ENCODE data around the gene ANKS3. TPM values are rescaled to one million over a fixed set of nuclear protein-coding genes. Genes with fewer than 3 reads are reported as not detected.

Gene ANKS3
- total and polyA plus RNA-seq, 3 donors from 2014 or later: 18.6 to 40.6 (median 40.4) TPM

DNA sequence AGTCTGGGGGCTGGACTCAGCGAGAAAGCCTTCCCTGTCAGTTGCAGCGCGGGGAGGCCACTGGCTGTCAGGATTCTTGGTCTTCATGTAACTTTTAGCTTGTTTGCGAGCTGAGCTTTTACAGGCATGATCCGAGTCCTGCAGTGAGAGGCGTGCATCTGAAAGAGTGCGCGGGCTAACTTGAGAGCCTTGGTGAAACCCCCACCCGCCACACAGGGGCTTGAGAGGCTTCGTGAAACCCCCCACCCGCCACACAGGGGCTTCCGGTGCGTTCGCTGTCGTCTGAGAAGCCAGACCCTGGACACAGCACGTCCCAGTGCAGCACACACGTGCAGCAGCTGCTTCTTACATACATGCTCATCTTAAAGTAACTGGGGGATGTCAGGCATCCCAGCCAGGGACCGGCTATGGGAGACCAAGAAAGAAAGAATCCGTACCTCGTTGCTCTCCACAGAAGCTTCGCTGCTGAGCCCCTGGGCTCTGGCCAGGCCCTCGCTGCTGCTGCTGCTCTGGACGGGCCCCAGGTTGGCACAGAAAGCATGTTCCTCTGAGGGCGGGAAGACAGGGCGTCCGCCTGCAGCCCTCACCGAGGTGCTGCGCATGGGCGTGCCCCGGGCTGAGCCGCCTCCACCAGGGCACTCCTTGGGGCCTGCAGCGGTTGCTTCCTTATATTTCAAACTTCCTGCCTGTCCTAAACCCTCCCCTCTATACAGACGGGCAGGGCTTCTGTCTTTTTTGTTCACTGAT lies 32.9 kb downstream of the ANKS3 start:
- TF ChIP-seq, protein P1, sequence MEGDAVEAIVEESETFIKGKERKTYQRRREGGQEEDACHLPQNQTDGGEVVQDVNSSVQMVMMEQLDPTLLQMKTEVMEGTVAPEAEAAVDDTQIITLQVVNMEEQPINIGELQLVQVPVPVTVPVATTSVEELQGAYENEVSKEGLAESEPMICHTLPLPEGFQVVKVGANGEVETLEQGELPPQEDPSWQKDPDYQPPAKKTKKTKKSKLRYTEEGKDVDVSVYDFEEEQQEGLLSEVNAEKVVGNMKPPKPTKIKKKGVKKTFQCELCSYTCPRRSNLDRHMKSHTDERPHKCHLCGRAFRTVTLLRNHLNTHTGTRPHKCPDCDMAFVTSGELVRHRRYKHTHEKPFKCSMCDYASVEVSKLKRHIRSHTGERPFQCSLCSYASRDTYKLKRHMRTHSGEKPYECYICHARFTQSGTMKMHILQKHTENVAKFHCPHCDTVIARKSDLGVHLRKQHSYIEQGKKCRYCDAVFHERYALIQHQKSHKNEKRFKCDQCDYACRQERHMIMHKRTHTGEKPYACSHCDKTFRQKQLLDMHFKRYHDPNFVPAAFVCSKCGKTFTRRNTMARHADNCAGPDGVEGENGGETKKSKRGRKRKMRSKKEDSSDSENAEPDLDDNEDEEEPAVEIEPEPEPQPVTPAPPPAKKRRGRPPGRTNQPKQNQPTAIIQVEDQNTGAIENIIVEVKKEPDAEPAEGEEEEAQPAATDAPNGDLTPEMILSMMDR (IDR thresholded peaks at IDR 0.05): no peak
- no peak for TF ChIP-seq POLR2A (IDR thresholded peaks at IDR 0.05)
- Histone ChIP-seq H3K4me1 (peaks cover 15% of the 10 kb centered on the region), H3K9me3 (no peaks in the 10 kb centered on the region), H3K36me3 (ENCODE audit: low read depth, missing control alignments) (no peaks in the 10 kb centered on the region), H3K4me3 (no peak overlapping the region), H3K27me3 (no peaks in the 10 kb centered on the region), H3K27ac (no peak overlapping the region)
- WGBS, 2 donors: 85 to 90% methylated on average over 23 to 33 of the region's 33 CpGs
- DNase-seq: no peak
- intact Hi-C loops (cut with DNase I; ENCODE audit: low total_unique reads): no loop called here

DNA sequence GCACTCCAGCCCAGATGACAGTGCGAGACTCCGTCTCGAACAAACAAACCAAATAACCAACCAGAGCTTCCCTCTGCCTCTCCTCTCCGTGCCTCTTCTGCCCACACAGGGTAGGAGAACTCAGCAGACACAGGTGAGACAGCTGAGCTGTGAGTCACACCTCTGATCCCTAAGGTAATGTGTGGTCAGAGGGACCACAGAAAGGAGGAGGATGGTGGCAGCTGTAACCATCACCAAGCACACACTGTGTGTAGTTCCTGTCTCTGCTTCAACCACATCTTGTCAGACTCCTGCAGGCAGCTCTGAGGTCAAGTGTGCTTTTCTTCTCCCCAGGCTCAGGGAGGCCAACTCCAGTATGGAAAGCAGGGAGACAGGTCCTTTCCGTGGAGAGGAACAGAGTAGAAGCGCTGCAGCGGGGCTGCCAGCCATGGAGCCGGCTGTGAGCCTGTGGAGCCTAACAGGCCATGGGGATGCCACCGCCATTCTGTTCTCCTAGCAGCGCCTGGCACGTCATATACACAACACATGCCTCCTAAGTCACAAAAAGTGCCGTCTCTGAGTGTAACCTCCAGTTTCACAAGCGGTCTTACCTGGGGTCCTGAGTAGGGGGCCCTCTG lies 33.6 kb downstream of the ANKS3 start:
- Histone ChIP-seq H3K27ac (no peak overlapping the region), H3K36me3 (ENCODE audit: low read depth, missing control alignments) (no peaks in the 10 kb centered on the region), H3K9me3 (no peaks in the 10 kb centered on the region), H3K4me1 (peaks cover 20% of the 10 kb centered on the region), H3K27me3 (no peaks in the 10 kb centered on the region), H3K4me3 (no peak overlapping the region)
- intact Hi-C loops (cut with DNase I; ENCODE audit: low total_unique reads): no loop called here
- TF ChIP-seq, protein P1 (IDR thresholded peaks at IDR 0.05): no peak
- TF ChIP-seq POLR2A (IDR thresholded peaks at IDR 0.05): no peak
- no peak for DNase-seq
- 94% methylated on average over 4 to 13 of the region's 13 CpGs for WGBS, 2 donors

DNA sequence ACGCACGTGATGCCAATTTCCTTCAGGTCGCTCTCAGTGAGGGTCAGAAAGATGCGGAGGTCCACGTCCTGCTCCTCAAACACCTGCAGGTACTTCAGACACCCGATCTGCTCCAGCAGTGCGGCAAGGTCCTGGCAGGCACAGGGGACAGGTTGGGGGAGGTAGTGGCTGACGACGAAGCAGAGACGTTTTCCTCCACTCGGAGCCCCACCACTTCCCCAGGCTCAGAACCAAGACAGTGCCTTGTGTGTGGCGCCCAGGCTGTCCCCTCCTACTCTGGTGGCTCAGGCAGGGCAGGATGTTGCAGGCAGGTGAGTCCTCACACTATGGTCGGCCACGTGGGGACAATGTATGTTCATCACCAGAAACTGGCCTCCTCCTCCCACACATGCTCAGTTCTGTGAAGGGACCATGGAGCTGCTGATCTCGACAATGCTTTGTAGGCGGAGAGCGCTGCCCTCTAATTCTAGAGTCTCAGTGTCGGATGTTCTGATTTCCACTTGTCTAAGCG lies 35.0 kb downstream of the ANKS3 start:
- no peak overlapping the region for H3K27ac ChIP-seq
- H3K9me3 ChIP-seq: no peaks in the 10 kb centered on the region
- H3K27me3 ChIP-seq: no peaks in the 10 kb centered on the region
- peaks cover 34% of the 10 kb centered on the region for H3K4me1 ChIP-seq
- DNase-seq: no peak
- no peak for TF ChIP-seq POLR2A (IDR thresholded peaks at IDR 0.05)
- TF ChIP-seq, protein P1 (IDR thresholded peaks at IDR 0.05): no peak
- no peak overlapping the region for H3K4me3 ChIP-seq
- H3K36me3 ChIP-seq (ENCODE audit: low read depth, missing control alignments): no peaks in the 10 kb centered on the region
- intact Hi-C loops (cut with DNase I; ENCODE audit: low total_unique reads): loop anchor here (10.0 kb wide), 1 partner anchor 84 kb away; the partner anchor contains the start of gene UBALD1
- WGBS, 2 donors: 94 to 95% methylated on average over 6 to 19 of the region's 19 CpGs

DNA sequence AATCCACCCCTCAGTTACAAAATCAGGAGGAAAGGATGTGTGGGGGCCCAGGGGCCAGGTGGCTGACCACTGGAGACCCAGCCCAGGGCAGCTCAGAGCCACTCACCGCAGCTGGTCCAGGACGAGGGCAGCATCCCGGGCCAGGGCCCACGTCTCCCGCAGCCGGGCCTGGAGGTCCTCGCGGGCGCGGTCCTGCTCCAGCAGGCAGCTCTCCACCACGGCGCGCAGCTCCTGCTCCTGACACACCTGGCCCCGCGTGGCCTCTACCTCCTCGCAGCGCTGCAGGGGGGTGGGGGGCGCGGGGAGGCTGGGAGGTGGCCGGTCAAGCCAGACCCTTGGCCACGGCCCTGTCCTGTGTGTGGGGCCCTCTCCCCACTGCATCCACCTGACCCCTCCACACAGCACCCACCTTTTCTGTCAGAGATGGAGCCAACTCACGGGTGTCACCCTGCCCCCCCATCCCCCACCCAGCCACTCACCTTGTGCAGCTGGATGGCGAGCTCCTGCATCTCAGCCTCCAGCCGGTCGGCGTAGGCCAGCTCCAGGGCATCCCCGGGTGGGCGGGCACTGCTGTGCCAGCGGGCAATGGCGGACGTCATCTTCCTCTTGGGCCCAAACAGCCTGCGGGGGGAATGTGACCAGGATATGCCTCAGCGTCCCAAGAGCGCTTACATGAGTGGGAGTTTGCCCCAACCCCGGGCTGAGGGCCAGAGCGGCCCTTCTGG lies 35.6 kb downstream of the ANKS3 start:
- intact Hi-C loops (cut with DNase I; ENCODE audit: low total_unique reads): loop anchor here (10.0 kb wide), 1 partner anchor 84 kb away; the partner anchor contains the start of gene UBALD1
- no peaks in the 10 kb centered on the region for H3K27me3 ChIP-seq
- DNase-seq: no peak
- no peaks in the 10 kb centered on the region for H3K9me3 ChIP-seq
- no peaks in the 10 kb centered on the region for H3K36me3 ChIP-seq (ENCODE audit: low read depth, missing control alignments)
- 92 to 100% methylated on average over 1 to 33 of the region's 36 CpGs for WGBS, 2 donors
- H3K4me1 ChIP-seq: peaks cover 34% of the 10 kb centered on the region
- TF ChIP-seq, protein P1 (IDR thresholded peaks at IDR 0.05): no peak
- no peak for TF ChIP-seq POLR2A (IDR thresholded peaks at IDR 0.05)
- H3K27ac ChIP-seq: no peak overlapping the region
- H3K4me3 ChIP-seq: no peak overlapping the region
